Measurements from ENCODE around the gene ELFN1.

ELFN1 gene

GRCh38 chr7:1742555-1743303 is 72.7 kb downstream of the ELFN1 start:
- DNase-seq (ENCODE audit: low read depth) = no peak

DNA sequence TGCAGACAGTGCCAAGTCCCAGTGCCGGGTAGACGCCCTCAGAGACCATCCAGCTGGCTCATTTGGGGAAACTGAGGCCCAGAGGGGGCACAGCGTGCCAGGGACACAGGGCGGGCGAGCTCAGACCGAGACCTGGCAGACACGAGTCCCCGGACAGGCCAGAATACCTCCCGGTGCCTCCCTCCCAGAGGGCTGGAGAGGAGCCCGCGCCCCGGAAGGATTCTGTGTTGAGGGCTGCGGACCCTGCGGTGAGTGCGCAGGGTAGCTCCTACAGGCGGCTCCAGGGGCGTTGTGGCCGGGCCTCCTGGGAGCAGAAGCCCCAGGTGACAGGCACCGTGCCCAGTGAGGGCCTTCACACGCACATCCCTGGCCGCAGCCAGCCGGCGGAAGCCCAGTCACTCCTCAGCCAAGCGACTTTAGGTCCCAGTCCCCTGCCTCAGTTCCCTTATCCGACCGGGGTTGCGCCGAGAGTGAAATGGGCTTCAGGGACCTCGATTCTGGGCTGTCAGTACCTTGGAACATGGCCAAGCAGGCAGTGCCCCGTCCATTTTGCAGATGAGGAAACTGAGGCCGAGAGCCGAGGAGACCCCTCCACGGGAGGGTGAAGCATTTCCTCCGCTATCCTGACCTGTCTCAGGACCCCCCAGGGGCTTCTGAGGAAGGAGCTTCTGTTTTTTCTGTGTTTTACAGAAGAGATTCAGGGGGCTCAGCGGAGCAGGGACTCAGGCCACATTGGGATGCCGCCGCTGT is 73.6 kb downstream of the ELFN1 start:
- DNase-seq (ENCODE audit: low read depth) = no peak

DNA sequence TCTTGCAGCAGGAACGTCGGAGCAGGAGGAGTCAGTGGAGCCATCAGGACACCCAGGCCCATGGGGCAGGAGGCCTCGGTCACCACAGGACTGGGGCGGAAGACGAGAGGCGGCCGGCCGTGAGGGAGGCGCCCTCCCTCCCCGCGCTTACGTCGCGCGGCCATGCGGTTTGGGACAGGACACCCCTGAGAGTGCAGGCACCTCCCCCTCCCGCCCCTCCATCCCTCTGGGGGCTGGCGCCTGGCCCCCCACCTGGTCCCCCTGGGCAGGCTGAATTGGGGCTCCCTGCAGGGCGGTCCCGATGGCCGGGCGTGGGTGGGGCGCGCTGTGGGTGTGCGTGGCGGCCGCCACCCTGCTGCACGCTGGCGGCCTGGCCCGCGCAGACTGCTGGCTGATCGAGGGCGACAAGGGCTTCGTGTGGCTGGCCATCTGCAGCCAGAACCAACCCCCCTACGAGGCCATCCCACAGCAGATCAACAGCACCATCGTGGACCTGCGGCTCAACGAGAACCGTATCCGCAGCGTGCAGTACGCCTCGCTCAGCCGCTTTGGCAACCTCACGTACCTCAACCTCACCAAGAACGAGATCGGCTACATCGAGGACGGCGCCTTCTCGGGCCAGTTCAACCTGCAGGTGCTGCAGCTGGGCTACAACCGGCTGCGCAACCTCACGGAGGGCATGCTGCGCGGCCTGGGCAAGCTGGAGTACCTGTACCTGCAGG is 74.4 kb downstream of the ELFN1 start:
- no peak for DNase-seq (ENCODE audit: low read depth)

DNA sequence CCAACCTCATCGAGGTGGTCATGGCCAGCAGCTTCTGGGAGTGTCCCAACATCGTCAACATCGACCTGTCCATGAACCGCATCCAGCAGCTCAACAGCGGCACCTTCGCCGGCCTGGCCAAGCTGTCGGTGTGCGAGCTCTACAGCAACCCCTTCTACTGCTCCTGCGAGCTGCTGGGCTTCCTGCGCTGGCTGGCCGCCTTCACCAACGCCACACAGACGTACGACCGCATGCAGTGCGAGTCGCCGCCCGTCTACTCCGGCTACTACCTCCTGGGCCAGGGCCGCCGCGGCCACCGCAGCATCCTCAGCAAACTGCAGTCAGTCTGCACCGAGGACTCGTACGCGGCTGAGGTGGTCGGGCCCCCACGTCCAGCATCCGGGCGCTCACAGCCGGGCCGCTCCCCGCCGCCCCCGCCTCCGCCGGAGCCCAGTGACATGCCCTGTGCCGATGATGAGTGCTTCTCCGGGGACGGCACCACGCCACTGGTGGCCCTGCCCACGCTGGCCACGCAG is 75.0 kb downstream of the ELFN1 start:
- no peak for DNase-seq (ENCODE audit: low read depth)

DNA sequence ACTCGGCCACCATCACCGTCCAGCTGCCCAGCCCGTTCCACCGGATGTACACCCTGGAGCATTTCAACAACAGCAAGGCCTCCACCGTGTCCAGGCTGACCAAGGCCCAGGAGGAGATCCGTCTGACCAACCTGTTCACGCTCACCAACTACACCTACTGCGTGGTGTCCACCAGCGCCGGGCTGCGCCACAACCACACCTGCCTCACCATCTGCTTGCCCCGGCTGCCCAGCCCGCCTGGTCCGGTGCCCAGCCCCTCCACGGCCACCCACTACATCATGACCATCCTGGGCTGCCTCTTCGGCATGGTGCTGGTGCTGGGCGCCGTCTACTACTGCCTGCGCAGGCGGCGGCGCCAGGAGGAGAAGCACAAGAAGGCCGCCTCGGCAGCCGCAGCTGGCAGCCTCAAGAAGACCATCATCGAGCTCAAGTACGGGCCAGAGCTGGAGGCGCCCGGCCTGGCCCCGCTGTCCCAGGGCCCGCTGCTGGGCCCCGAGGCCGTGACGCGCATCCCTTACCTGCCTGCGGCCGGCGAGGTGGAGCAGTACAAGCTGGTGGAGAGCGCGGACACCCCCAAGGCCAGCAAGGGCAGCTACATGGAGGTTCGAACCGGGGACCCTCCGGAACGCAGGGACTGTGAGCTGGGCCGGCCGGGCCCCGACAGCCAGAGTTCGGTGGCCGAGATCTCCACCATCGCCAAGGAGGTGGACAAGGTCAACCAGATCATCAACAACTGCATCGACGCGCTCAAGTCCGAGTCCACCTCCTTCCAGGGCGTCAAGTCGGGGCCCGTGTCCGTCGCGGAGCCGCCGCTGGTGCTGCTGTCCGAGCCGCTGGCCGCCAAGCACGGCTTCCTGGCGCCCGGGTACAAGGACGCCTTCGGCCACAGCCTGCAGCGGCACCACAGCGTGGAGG is 75.8 kb downstream of the ELFN1 start:
- DNase-seq (ENCODE audit: low read depth) = no peak

GRCh38 chr7:1746491-1746975 is 76.5 kb downstream of the ELFN1 start:
- no peak for DNase-seq (ENCODE audit: low read depth)

- no peak for DNase-seq (ENCODE audit: low read depth)
These were observed 77.1 kb downstream of the ELFN1 start for GRCh38 chr7:1747004-1747801.

DNA sequence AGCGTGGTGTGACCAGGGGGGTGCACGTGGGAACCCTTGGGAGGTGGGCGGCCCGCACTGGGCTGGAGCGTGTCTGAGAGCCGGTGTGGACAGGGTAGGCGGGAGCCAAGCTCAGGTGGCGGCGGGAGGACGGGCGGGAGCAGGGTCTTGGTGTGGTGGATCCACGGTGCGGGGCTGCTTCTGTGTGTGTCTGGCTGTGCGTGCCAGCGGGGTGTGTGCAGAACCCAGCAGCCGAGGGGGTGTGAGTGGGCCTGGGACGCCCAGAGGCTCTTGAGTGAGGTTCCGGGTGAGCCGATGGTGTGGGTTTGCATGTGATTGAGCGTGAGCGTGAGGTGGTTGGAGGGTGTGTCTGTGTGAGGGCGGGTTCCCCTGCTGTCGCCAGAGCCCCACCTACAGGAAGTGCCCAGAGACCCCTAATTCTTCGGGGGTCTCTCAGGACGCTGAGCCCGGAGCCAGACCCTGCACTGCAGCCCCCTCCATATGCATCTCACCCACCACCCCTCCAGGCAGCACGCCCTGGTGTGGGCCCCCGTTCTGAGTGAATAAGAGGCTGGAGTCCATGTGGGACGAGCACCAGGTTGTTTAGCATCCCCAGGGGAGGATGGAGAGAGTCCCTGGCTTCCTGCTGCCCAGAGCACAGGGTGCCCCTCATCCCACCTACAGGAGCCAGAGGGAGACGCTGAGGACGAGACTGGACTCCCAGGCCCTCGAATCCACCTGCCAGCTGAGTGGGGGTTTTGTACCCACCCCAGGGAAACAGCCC is 78.2 kb downstream of the ELFN1 start:
- DNase-seq (ENCODE audit: low read depth) = no peak

GRCh38 chr7:1748839-1749173 is 78.7 kb downstream of the ELFN1 start:
- DNase-seq (ENCODE audit: low read depth) = no peak

DNA sequence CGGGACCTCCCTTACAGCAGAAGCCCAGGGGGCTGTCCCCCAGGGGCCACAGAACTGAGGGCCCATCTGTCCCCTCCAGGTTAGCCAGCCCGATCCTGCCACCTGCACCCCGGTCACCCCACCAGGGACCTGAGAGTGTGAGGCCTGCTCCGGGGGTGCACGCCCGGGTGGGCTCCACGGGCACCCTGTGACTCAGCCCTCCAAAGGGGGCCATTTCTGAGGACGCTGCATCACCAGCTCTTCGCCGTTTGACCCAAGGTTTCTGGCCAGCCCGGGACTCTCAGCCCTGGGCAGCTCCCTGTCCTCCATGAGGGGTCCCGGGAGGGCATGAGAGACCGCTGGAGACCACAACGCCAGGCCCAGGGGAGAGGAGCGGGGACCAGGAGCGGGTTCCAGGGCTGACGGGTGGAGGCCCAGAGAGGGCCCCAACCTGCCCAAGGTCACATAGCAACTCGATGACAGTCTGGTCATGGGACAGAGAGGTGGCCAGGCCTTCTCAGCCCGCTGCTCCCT is 79.3 kb downstream of the ELFN1 start:
- no peak for DNase-seq (ENCODE audit: low read depth)

- no peak for DNase-seq (ENCODE audit: low read depth)
These were observed 79.9 kb downstream of the ELFN1 start for GRCh38 chr7:1749864-1750466.

DNA sequence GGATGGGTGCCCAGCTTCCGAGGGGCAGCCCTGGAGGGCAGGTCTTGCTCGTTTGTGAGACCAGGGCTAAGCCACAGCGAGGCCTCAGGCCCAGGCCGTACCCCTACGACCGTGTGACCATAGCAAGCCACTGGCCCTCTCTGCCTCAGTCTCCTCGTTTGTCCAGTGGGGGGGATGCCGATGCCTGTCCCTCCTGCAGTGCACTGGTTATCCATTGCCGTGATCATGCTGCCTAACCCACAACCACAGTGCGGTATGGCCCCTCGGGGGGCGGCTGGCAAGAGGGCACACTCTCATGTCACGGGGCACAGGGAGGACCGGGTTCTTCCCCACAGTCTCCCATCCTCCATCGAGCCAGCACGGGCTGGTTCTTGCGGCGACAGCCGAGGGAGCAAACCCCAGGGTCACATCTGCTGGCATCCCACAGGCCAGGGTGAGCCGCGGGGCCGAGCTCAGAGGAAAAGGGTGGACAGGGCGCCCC is 80.5 kb downstream of the ELFN1 start:
- no peak for DNase-seq (ENCODE audit: low read depth)

DNA sequence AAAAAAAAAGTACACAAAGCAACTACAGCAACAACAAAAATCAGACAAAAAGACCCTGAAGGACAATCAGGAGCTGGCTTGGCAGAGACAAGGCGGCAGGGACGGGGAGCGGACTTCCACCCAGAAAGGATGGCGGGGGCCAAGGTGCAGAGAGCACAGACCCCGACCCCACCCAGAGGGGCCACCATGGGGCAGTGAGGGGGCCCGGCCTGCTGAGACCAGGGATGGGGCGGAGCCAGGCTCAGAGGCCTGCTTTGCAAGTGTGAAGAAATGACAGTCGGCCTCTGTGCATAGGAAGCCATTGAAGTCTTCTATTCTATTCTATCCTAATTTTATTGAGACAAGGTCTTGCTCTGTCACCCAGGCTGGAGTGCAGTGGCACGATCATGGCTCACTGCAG is 82.0 kb downstream of the ELFN1 start:
- no peak for DNase-seq (ENCODE audit: low read depth)

GRCh38 chr7:1752771-1753563 is 82.9 kb downstream of the ELFN1 start:
- no peak for DNase-seq (ENCODE audit: low read depth)

DNA sequence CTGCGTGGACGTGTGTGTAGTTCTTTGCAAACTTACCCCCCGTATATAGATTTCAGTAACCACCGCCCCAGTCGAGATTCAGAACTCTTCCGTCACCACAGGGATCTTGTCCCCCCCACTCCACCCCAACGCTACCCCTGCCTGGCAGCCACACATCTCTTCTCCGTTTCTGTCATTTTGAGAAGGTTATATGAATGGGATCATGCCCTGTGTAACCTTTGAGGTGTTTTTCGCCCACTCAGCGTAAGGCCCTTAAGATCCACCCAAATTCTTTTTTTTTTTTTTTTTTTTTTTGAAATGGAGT is 83.4 kb downstream of the ELFN1 start:
- DNase-seq (ENCODE audit: low read depth) = no peak

- DNase-seq (ENCODE audit: low read depth) = no peak
These were observed 84.3 kb downstream of the ELFN1 start for GRCh38 chr7:1754345-1754908.

DNA sequence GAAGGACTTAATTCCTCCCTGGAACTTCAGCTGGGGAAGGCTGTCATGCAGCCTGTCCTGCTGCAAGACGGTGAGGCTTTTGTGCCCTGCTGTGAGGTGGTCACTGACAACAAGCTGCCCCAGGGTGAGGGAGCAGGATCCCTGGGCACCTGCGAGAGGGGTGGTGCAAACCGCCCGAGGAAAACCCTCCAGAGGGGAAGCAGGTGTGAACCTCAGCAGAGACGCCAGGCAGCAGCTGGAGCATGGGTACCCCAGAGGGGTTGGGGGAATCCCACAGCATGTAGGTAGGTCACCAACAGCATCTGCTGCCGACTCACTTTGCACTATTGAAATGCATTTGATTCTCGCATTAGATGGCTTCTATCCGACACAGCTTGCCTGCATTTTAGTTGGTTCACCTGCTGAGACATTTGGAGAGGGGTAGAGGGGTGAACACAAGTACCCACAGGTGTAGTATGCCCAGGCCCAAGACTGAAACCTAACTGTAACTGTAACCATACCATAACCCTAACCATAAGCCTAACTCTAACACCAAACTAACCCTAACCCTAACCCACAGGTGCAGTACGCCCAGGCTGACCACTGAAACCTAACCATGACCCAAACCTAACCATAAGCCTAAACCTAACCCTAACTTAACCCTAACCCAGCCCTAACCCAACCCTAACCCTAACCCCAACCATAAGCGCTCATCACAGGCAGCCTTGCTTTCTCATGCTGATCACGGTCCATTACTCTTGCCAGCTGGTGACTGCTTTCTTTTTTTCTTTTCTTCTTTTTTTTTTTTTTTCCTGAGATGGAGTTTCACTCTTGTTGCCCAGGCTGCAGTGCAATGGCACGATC is 85.9 kb downstream of the ELFN1 start:
- DNase-seq (ENCODE audit: low read depth) = no peak
